Loucy (cell line): Measurements from ENCODE around the gene SH3GL1.

Source experiments
- CTCF ChIP-seq: fragments of 200-600 bp; sonication (generic); conservative IDR thresholded peaks from 2 replicates; pipeline ENCODE4 v1.5.1; 2014; ENCODE audit warnings: mild to moderate bottlenecking, antibody characterized with exemption, low read length
- EZH2phosphoT487 ChIP-seq: fragments of 200-600 bp; IDR thresholded peaks from 2 replicates; pipeline ENCODE4 v1.6.1; 2018; ENCODE audit warnings: antibody characterized with exemption, mild to moderate bottlenecking, moderate library complexity, borderline replicate concordance

GRCh38 chr19:4326837-4327251, 73.5 kb downstream of the SH3GL1 start:
- TF ChIP-seq CTCF (no peak), EZH2phosphoT487 (no peak)
